PC-9 (cell line): ENCODE results near the gene LRRC74A.

Experiments used
- EZH2 ChIP-seq: fragments of 200-600 bp; sonication (generic); IDR thresholded peaks from 2 replicates; pipeline ENCODE4 v1.8.0; 2017; ENCODE audit warnings: antibody characterized with exemption, low read depth
- TF ChIP-seq, protein P1 (sequence below): fragments of 200-600 bp; sonication (generic); conservative IDR thresholded peaks from 2 replicates; pipeline ENCODE4 v1.6.1; 2017; ENCODE audit warnings: mixed run types, antibody characterized with exemption, mild to moderate bottlenecking, moderate library complexity

DNA sequence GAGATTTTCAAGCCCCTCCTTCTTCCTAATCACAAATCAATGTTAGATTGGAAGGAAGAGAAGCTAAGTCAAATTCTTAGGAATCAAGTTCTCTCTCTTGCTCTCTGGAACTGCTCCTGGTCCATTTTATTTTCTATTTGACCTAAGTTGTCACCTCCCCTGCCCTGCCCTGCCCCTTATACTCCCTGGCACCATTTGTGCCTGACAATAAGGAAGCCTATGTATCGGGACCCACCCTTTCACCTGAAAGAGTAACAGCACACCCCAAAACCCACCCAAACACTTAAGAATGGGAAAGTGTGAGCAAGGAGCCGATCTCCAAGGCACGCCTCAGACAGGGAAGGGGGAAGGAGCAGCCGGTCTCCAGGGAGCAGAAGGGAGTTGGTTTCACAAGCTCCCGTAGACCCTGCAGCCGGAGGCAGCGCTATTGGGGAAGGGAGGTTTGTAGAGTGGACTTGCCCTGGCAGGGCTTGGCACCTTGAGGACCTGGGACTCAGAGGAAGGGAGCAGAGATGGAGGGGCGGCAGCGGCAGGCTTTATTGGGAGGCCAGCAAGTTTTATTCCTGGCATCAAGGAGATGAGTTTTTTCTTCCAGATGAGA lies 1.6 kb downstream of the LRRC74A start:
- TF ChIP-seq, protein P1, sequence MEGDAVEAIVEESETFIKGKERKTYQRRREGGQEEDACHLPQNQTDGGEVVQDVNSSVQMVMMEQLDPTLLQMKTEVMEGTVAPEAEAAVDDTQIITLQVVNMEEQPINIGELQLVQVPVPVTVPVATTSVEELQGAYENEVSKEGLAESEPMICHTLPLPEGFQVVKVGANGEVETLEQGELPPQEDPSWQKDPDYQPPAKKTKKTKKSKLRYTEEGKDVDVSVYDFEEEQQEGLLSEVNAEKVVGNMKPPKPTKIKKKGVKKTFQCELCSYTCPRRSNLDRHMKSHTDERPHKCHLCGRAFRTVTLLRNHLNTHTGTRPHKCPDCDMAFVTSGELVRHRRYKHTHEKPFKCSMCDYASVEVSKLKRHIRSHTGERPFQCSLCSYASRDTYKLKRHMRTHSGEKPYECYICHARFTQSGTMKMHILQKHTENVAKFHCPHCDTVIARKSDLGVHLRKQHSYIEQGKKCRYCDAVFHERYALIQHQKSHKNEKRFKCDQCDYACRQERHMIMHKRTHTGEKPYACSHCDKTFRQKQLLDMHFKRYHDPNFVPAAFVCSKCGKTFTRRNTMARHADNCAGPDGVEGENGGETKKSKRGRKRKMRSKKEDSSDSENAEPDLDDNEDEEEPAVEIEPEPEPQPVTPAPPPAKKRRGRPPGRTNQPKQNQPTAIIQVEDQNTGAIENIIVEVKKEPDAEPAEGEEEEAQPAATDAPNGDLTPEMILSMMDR, result no peak
- TF ChIP-seq EZH2, result no peak
